ENCODE data around the gene CUL4A.
"Not testable (repeated sequence)": the region's sequence is repeated elsewhere in the genome, so short reads cannot be mapped to it uniquely, and the experiment has no call there.

CUL4A gene

DNA sequence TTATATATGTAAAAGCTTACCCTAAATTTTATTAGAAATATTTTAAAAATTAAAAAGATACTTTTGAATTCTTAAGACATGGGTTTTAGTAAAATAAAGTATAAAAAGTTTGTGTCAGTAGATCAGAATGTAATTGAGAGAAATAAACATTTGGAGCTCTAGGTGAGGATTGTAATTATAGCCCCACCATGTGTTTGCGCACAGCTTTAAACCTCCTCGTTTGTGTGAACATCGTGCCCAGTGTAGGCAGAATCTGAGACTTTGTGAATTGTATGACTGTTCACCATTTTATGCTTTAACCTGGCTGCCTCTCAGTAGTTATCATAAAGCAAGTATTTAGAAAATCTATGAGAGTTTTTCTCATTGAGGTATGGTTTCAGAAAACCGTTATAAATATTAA is 29.1 kb downstream of the CUL4A start:
- H3K27me3 ChIP-seq (replicated peaks; ENCODE audit: control insufficient read depth, insufficient read depth, low read length, poor library complexity, severe bottlenecking) = no peaks in the 10 kb centered on the region
- H3K4me1 ChIP-seq (ENCODE audit: control insufficient read depth, insufficient read depth, low read length, poor library complexity, severe bottlenecking) = no peaks in the 10 kb centered on the region
- H3K27ac ChIP-seq (ENCODE audit: insufficient read depth, low read length, poor library complexity, severe bottlenecking) = no peak overlapping the region
- DNase-seq = no peak
- H3K36me3 ChIP-seq (ENCODE audit: control insufficient read depth, insufficient read depth, low read length) = peaks cover 59% of the 10 kb centered on the region
- no peaks in the 10 kb centered on the region for H3K9me3 ChIP-seq (ENCODE audit: control insufficient read depth, low read length)
- H3K4me3 ChIP-seq (ENCODE audit: insufficient read depth, low read depth, low read length, poor library complexity, severe bottlenecking) = no peak overlapping the region

DNA sequence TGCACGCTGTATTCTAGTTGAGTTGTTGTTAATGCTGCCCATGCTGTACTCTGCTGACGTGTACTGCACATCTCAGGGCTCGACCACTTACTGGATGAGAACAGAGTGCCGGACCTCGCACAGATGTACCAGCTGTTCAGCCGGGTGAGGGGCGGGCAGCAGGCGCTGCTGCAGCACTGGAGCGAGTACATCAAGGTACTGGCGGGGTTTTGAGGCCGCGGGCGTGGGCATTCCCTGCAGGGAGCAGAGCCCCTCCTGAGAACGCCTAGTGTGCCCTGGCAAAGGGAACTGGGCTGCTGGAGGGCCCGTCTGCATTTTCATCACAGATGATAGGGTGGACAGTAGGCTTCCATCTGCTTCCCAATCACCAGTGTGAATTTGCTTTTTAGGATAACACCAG is 29.9 kb downstream of the CUL4A start:
- Histone ChIP-seq H3K9me3 (ENCODE audit: control insufficient read depth, low read length) (no peaks in the 10 kb centered on the region), H3K27ac (ENCODE audit: insufficient read depth, low read length, poor library complexity, severe bottlenecking) (no peak overlapping the region), H3K4me3 (ENCODE audit: insufficient read depth, low read depth, low read length, poor library complexity, severe bottlenecking) (no peak overlapping the region), H3K27me3 (replicated peaks; ENCODE audit: control insufficient read depth, insufficient read depth, low read length, poor library complexity, severe bottlenecking) (no peaks in the 10 kb centered on the region), H3K4me1 (ENCODE audit: control insufficient read depth, insufficient read depth, low read length, poor library complexity, severe bottlenecking) (no peaks in the 10 kb centered on the region), H3K36me3 (ENCODE audit: control insufficient read depth, insufficient read depth, low read length) (peaks cover 59% of the 10 kb centered on the region)
- DNase-seq = no peak

DNA sequence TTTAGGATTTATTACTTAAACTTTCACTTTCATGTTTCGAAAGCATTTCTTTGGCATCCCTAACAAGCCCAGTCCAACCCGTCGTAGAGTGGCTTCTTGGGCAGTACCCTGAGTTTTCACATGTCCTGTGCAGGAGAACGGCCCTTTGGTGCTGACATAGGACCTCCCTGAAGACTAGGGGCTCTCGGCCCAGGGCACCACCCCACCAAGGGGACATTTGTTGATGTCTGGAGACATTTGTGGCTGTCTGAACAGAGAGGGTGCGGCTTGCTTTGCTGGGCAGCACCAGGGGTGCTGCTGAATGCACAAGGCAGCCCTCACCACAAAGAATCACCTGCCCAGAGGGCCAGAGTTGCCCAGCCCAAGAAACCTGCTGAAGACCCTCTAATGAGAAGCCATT is 30.6 kb downstream of the CUL4A start:
- Histone ChIP-seq H3K27ac (ENCODE audit: insufficient read depth, low read length, poor library complexity, severe bottlenecking) (no peak overlapping the region), H3K4me1 (ENCODE audit: control insufficient read depth, insufficient read depth, low read length, poor library complexity, severe bottlenecking) (no peaks in the 10 kb centered on the region), H3K9me3 (ENCODE audit: control insufficient read depth, low read length) (no peaks in the 10 kb centered on the region), H3K4me3 (ENCODE audit: insufficient read depth, low read depth, low read length, poor library complexity, severe bottlenecking) (no peak overlapping the region), H3K36me3 (ENCODE audit: control insufficient read depth, insufficient read depth, low read length) (peaks cover 58% of the 10 kb centered on the region), H3K27me3 (replicated peaks; ENCODE audit: control insufficient read depth, insufficient read depth, low read length, poor library complexity, severe bottlenecking) (no peaks in the 10 kb centered on the region)
- no peak for DNase-seq

DNA sequence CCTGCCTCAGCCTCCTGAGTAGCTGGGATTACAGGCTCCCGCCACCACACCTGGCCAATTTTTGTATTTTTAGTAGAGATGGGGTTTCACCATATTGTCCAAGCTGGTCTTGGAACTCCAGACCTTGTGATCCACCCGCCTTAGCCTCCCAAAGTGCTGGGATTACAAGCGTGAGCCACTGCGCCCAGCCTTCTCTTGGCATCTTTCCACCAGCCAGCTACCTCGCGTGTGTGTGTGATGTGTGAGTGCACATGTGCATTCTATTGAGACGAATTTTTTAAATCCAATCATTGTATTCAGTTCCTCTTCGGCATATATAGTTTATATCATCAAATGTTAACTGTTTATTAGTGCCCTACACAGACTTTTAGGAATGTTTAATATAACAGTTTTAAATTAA is 32.2 kb downstream of the CUL4A start:
- not testable (repeated sequence) for H3K4me1 ChIP-seq (ENCODE audit: control insufficient read depth, insufficient read depth, low read length, poor library complexity, severe bottlenecking); H3K9me3 ChIP-seq (ENCODE audit: control insufficient read depth, low read length); H3K27me3 ChIP-seq (replicated peaks; ENCODE audit: control insufficient read depth, insufficient read depth, low read length, poor library complexity, severe bottlenecking); DNase-seq; H3K4me3 ChIP-seq (ENCODE audit: insufficient read depth, low read depth, low read length, poor library complexity, severe bottlenecking); H3K27ac ChIP-seq (ENCODE audit: insufficient read depth, low read length, poor library complexity, severe bottlenecking)
- H3K36me3 ChIP-seq (ENCODE audit: control insufficient read depth, insufficient read depth, low read length) = peaks cover 68% of the 10 kb centered on the region

GRCh38 chr13:113243847-113244246 is 34.4 kb downstream of the CUL4A start:
- H3K36me3 ChIP-seq (ENCODE audit: control insufficient read depth, insufficient read depth, low read length) = peaks cover 74% of the 10 kb centered on the region
- DNase-seq = no peak
- H3K9me3 ChIP-seq (ENCODE audit: control insufficient read depth, low read length) = no peaks in the 10 kb centered on the region
- H3K4me3 ChIP-seq (ENCODE audit: insufficient read depth, low read depth, low read length, poor library complexity, severe bottlenecking) = no peak overlapping the region
- no peak overlapping the region for H3K27ac ChIP-seq (ENCODE audit: insufficient read depth, low read length, poor library complexity, severe bottlenecking)
- no peaks in the 10 kb centered on the region for H3K4me1 ChIP-seq (ENCODE audit: control insufficient read depth, insufficient read depth, low read length, poor library complexity, severe bottlenecking)
- no peaks in the 10 kb centered on the region for H3K27me3 ChIP-seq (replicated peaks; ENCODE audit: control insufficient read depth, insufficient read depth, low read length, poor library complexity, severe bottlenecking)

- H3K4me1 ChIP-seq (ENCODE audit: control insufficient read depth, insufficient read depth, low read length, poor library complexity, severe bottlenecking) = no peaks in the 10 kb centered on the region
- H3K9me3 ChIP-seq (ENCODE audit: control insufficient read depth, low read length) = no peaks in the 10 kb centered on the region
- no peak overlapping the region for H3K27ac ChIP-seq (ENCODE audit: insufficient read depth, low read length, poor library complexity, severe bottlenecking)
- H3K27me3 ChIP-seq (replicated peaks; ENCODE audit: control insufficient read depth, insufficient read depth, low read length, poor library complexity, severe bottlenecking) = no peaks in the 10 kb centered on the region
- H3K4me3 ChIP-seq (ENCODE audit: insufficient read depth, low read depth, low read length, poor library complexity, severe bottlenecking) = no peak overlapping the region
- no peak for DNase-seq
- peaks cover 87% of the 10 kb centered on the region for H3K36me3 ChIP-seq (ENCODE audit: control insufficient read depth, insufficient read depth, low read length)
Measured at GRCh38 chr13:113245849-113246796, 36.7 kb downstream of the CUL4A start.

DNA sequence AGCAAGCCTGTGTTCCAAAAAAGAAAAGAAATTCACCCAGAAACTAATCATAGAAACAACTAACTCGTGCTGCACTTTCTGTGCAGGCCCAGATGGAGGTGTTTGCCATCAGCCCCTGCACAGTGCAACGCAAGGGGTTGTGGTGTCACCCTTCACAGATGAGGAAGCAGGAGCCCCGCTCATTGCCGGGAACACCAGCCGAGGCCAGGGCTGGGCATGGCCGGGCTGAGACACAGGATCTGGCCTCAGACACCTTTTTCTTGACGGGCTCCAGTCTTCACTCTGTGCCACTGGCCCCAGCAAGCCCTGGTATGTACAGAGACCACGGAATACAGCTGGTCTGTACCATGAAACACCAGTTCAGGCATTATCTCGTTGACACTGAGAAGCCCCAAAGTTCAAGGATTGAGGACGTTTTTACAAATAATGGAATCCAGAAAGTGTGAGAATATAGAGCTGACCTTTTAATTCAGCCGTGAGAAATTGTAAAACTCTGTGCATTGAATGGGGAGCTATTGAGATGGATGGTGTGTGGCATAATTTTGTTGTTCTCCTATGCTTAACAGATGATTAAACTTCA is 43.2 kb downstream of the CUL4A start:
- Histone ChIP-seq H3K27ac (ENCODE audit: insufficient read depth, low read length, poor library complexity, severe bottlenecking) (no peak overlapping the region), H3K4me3 (ENCODE audit: insufficient read depth, low read depth, low read length, poor library complexity, severe bottlenecking) (no peak overlapping the region), H3K27me3 (replicated peaks; ENCODE audit: control insufficient read depth, insufficient read depth, low read length, poor library complexity, severe bottlenecking) (no peaks in the 10 kb centered on the region), H3K9me3 (ENCODE audit: control insufficient read depth, low read length) (no peaks in the 10 kb centered on the region), H3K4me1 (ENCODE audit: control insufficient read depth, insufficient read depth, low read length, poor library complexity, severe bottlenecking) (no peaks in the 10 kb centered on the region), H3K36me3 (ENCODE audit: control insufficient read depth, insufficient read depth, low read length) (peaks cover 69% of the 10 kb centered on the region)
- no peak for DNase-seq

DNA sequence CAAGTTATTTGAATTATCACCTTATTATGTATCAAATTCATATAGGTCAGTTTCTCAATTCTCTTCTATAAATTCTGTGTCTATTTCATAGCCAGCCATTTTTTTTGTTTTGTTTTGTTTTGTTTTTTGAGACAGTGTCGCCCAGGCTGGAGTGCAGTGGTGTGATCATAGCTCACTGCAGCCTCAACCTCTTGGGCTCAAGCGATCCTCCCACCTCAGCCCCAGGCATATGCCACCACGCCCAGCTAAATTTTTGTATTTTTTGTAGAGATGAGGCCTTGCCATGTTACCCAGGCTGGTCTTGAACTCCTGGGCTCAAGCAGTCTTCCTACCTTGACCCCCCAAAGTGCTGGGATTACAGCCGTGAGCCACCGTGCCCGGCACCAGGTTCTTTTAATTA is 48.5 kb downstream of the CUL4A start:
- not testable (repeated sequence) for H3K4me1 ChIP-seq (ENCODE audit: control insufficient read depth, insufficient read depth, low read length, poor library complexity, severe bottlenecking); H3K27me3 ChIP-seq (replicated peaks; ENCODE audit: control insufficient read depth, insufficient read depth, low read length, poor library complexity, severe bottlenecking); H3K27ac ChIP-seq (ENCODE audit: insufficient read depth, low read length, poor library complexity, severe bottlenecking); H3K9me3 ChIP-seq (ENCODE audit: control insufficient read depth, low read length); DNase-seq; H3K4me3 ChIP-seq (ENCODE audit: insufficient read depth, low read depth, low read length, poor library complexity, severe bottlenecking)
- H3K36me3 ChIP-seq (ENCODE audit: control insufficient read depth, insufficient read depth, low read length) = peaks cover 52% of the 10 kb centered on the region

- H3K9me3 ChIP-seq (ENCODE audit: control insufficient read depth, low read length) = no peaks in the 10 kb centered on the region
- H3K27ac ChIP-seq (ENCODE audit: insufficient read depth, low read length, poor library complexity, severe bottlenecking) = no peak overlapping the region
- H3K4me3 ChIP-seq (ENCODE audit: insufficient read depth, low read depth, low read length, poor library complexity, severe bottlenecking) = no peak overlapping the region
- no peaks in the 10 kb centered on the region for H3K27me3 ChIP-seq (replicated peaks; ENCODE audit: control insufficient read depth, insufficient read depth, low read length, poor library complexity, severe bottlenecking)
- no peaks in the 10 kb centered on the region for H3K4me1 ChIP-seq (ENCODE audit: control insufficient read depth, insufficient read depth, low read length, poor library complexity, severe bottlenecking)
- DNase-seq = no peak
- H3K36me3 ChIP-seq (ENCODE audit: control insufficient read depth, insufficient read depth, low read length) = peaks cover 54% of the 10 kb centered on the region
Measured at GRCh38 chr13:113258321-113259054, 49.1 kb downstream of the CUL4A start.

DNA sequence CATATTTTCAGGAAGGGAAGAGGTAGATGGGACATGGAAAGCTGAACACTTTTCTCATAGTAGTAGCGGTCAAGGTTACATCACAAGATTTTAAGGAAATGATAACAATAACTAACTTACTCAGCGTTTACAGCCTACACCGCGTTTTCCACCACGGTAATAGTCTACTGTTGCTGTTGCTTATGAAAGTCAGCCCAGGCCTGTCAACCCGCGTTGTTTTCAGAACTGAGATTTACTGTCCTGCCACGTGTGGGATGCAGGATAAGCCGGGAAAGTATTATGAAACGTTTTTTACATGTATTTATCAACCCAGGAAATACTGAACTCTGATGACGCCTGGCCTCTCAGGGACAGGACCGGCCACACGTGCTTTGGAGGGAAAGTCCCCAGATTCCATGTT is 51.6 kb downstream of the CUL4A start:
- no peak for DNase-seq
- Histone ChIP-seq H3K36me3 (ENCODE audit: control insufficient read depth, insufficient read depth, low read length) (peaks cover 47% of the 10 kb centered on the region), H3K4me1 (ENCODE audit: control insufficient read depth, insufficient read depth, low read length, poor library complexity, severe bottlenecking) (no peaks in the 10 kb centered on the region)

More for the DNA sequence above, 51.6 kb downstream of the CUL4A start:
- Histone ChIP-seq H3K4me3 (ENCODE audit: insufficient read depth, low read depth, low read length, poor library complexity, severe bottlenecking) (no peak overlapping the region), H3K9me3 (ENCODE audit: control insufficient read depth, low read length) (no peaks in the 10 kb centered on the region), H3K27me3 (replicated peaks; ENCODE audit: control insufficient read depth, insufficient read depth, low read length, poor library complexity, severe bottlenecking) (no peaks in the 10 kb centered on the region), H3K27ac (ENCODE audit: insufficient read depth, low read length, poor library complexity, severe bottlenecking) (no peak overlapping the region)

All from effector memory CD4-positive, alpha-beta T cell (primary cell).